ENCODE results near the gene OR2T11.
A peak's percentile ranks its signal among the peaks of the same experiment; 100 is the strongest.
"Not testable (repeated sequence)": the region's sequence is repeated elsewhere in the genome, so short reads cannot be mapped to it uniquely, and the experiment has no call there.

Gene OR2T11

DNA sequence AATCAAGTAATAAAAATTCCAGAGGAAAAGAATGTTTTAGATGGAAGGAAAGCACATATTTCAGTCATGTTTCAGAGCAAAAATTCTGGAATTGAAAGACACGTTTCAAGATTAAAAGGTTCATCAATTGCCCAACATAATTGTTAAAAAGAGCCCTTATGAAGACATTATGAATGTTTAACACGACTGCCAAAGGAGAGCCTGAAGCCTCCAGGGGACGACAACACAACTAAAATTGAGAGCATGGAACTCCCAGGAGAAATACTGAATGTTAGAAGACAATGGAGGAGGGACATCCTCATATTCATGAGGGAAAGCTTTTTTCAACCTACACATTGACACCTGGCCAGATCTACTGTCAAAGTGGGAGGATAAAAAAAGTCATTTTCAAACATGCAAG is 16.0 kb downstream of the OR2T11 start:
- peak in 2 of 3 experiments; percentile 26 to 69 for DNase-seq

DNA sequence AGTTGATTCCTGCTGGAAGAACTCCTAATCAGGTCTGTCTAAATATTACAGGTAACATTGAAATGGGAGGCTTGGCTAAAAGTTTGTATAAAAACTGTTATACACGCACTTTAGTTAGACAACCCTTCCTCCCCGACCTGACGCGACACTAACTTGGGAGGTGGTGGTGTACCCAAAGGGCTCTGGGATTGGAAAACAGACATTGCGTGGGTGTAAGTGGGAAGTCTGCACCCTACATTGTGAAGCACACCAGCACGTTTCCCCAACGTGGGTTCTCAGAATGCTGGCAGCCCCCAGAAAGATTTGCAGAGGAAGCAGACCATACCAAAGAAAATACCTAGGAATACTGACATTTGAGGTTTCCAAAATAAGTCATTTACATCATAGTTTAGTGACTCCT is 16.8 kb downstream of the OR2T11 start:
- DNase-seq, result no peak

DNA sequence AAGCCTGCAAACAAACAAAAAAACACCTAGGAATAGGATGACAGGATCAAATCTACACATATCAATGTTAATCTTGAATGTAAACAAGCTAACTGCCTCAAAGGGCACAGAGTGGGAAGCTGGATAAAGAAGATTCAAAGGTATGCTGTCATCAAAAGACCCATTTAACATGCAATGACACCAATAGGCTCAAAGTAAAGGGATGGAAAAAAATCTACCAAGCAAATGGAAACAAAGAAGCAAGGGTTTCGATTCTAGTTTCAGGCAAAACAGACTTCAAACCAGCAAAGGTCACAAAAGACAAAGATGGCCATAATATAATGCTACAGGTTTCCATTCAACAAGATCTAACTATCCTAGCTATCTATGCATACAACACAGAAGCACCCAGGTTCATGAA is 21.1 kb downstream of the OR2T11 start:
- DNase-seq, result no peak

DNA sequence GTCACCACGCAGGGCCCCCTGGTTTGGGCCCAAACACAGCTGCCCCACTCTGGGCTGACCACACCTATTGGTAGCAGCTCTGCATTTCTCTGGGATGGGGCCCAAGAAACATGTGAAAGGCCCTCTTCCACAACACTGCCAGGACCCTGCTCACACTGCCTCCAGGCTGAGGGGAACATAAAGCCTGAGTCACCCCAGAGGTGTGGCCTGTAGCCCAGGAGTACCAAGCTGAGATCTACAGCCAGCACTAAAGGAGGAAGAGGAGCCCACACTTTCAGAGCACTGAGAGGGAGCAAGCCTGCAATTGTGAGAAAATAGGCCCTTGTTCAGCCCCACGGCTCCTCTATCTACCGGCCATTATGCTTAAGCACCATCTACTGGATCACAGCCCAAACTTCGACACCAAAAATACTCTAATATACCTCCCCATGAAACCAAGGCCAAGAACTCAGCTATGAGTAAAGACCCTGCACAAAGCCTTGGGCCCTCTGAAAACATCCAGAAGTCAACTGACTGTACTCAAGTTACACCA is 22.9 kb downstream of the OR2T11 start:
- DNase-seq, result no peak

DNA sequence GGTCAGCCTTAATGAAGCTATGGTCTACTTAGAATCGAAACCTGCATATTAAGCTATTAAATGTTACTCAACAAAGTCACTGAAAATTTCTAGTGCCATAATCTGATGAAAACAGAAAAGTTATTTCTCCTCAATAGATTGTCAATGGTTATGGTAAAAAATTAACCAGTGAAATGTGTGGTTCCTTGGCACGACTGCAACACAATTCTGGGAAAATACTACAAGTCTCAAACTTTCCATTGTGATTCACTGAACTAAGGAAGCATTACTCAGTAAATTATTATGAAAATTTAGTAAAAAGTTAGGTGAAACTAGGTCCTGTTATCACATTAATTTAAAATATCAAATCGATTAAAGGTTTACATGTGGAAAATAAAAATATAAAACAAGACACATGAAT is 24.6 kb downstream of the OR2T11 start:
- no peak for DNase-seq

DNA sequence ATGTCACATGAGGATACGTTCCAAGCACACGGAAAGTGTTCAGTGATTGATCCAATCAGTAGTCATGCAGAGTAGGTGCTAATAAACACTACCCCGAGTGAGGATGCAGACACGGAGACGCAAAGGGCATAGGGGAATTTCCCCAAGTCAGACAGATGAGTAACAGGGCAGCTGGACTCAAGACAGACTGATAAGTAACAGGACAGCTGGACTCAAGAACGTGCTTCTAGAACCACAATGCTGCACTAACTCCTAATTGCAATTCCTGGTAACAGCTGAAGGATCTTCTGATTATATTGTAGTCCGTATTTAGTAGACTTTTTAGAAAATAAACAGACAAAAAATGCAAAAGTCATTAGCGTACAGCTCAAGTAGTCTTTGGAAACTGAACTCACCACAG is 35.5 kb downstream of the OR2T11 start:
- no peak for DNase-seq

DNA sequence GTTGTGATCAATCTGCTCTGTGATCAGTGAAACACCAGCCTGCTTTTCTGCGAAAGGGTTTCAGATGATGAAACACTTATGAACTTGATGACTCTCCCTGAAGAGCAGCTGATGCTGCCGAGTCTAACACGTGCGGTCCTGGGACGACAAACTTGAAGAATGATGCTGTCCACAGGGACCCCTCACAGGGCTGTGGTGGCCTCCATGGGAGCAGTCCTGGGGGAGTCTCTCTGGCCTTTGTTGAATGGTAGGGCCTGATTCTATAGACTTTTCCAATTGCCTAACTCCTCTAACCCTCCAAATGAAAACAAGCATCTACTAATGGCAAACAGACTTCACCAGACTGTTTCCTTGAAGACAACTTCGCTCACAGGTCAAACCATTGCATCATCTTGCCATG is 37.3 kb downstream of the OR2T11 start, which contains the start of gene OR2T10:
Gene OR2T10 (minus strand): TSS at position 112 of the 400 bp plus-strand sequence. CDS start 3,932 bp downstream, outside the sequence.
- DNase-seq, result no peak

DNA sequence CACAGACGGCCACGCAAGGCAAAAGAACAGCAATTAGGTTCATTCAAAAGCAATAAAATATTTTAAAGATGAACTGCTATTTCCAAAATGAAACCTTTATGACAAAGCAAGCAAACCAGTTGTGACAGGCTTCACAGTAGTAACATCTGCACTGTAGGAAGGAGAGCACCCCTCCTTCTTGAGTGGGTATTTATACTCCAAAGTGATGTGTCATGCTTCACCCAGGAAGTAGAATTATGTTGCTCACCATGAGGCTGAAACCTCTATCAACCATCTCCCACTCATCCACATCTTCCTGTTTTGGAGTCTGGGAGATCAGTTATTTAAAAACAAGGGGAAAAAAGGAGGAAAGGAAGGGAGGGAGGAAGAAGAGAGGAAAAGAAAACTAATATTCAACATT is 38.3 kb downstream of the OR2T11 start:
- DNase-seq, result no peak

DNA sequence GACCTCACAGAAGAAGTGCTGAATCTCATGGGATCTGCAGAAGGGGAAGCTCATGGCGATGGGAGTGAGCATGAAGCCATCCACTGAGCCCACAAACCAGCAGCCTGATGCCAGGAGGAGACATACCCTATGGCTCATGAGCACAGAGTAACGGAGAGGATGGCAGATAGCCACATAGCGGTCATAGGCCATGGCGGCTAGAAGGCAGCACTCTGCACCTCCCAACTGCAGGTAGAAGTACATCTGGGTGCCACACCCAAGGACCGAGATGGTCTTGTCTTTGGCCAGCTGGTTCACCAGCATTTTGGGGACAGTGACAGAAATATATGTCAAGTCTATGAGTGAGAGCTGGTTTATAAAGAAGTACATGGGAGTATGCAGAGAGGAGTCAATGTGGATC is 41.7 kb downstream of the OR2T11 start:
- no peak for DNase-seq

DNA sequence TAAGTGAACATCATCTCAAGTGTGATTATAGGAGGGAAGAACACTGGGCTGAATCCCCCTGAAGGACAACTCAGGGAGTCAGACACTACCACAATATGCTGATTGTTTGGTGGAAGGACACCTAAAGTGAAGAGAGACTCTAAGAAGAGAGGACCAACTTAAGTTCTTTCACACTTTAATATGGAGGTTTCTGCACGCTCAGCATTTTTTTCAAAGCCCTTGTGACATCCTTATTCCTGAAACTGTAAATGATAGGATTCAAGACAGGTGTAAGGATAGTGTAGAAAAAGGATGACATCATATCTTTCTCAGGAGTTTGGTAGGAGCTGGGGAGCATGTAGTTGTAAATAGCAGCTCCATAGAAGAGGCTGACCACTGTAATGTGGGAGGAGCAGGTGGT is 42.2 kb downstream of the OR2T11 start:
- no peak for DNase-seq

DNA sequence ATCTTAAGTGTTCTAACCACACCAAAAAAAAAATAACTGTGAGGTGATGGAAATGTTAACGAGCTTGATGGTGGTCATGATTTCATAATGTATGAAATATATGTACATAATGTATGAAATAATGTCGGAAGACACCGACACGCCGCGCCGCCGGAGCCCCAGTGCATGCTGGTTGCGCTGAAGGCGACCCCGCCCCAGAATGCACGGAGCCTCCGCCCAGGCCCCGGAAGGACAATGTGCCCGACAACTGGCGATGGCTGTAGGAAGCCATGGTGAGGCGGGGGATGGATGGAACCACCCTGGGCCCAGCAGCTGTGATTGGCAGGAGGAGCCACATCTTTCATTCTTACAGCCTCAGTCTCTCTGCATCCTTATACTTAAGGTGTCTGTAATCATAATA is 44.8 kb downstream of the OR2T11 start:
- DNase-seq, result no peak

DNA sequence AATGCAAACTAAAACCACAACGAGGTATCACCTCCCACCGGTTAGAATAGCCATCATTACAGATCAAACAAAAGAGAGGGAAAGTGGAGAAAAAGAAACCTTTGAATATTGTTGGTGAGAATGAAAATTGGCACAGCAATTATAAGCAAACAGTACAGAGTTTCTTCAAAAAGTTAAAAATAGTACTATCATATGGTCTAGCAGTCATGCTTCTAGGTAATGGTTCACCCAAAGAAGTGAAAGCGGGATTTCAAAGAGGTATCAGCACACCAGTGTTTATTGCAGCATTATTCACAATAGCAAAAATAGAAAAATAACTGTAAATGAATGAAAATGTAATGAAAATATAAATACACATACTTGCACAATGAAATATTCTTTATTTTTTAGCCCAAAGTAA is 45.6 kb downstream of the OR2T11 start:
- DNase-seq, result no peak

DNA sequence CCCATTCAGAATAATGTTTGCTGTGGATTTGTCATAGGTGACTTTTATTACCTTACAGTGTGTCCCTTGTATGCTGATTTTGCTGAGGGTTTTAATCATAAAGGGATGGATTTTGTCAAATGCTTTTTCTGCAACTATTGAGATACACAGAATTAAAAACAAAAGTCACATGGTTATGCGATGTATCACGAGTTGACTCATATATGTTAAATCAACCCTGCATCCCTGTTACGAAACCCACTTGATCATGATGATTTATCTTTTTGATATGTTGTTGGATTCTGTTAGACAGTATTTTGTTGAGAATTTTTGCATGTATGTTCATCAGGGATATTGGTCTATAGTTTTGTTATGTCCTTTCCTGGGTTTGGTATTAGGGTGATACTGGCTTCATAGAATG is 49.6 kb downstream of the OR2T11 start:
- DNase-seq, result no peak

DNA sequence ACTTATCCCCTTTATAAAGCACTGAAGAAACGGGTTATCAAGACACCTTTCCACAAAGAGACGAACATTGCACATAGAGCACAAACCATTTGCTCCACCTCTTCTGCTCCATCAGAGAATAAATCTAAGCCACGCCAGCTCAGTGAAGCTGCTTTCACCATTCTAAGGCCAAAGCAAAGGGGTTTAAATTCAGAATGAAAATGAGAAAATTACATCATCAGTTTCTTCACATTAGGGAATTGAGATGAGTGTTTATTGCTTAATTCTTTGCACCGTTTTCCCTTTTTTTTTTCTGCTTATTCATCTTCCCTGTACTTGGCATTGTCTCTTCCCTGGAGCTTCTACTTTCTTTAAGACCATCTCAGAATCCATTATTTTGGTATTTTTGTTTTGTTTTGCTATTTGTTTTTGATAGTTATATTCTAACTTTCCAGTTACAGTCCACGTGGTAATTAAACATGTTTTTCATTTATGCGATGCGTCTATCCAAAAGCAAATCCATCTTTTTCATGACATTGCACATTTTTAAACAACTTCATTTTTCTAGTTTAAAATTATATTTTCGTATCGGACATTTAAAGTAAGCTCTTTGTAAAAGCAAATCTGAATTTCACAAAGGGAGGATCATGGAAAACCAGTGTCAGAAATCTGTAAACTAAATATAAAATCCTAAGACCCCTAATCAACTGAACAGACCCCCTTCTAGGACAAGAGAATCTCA is 58.5 kb downstream of the OR2T11 start:
- DNase-seq, result no peak

DNA sequence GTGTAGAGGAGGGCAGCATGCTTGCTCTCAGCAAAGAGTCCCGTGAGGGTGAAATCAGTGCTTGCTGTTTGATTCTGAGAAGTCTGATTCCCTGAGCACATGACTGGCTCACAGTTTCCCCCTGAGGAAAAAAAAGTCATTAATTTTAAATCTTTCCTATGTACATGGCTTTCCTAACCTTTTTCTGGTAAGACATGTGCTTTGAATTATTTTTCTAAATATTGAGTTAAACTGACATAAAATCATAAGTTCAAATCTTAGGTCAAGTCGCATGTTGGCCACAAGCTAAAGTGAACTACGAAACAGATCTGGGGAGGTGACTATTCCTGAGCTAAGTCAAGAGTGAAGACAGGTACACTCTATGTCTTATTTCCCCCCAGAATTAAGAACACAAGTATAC is 60.2 kb downstream of the OR2T11 start, which contains the start of gene OR2T34:
Gene OR2T34 (minus strand): TSS at position 101 of the 400 bp plus-strand sequence. CDS start 0 bp downstream, at position 101.
- not testable (repeated sequence) for DNase-seq

DNA sequence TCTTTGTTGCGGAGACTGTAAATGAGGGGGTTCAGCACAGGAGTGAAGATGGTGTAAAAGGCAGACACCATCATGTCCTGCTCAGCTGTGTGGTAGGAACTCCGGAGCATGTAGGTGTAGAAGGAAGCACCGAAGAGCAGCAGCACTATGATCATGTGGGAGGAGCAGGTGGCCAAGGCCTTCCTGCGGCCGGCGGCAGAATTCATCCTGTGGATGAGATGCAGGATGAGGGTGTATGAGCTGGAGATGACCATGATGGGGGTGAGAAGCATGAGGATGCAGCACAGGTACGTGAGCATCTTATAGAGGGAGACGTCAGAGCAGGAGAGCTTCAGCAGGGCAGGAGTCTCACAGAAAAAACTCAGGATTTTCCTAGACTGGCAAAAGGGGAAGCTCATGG is 61.0 kb downstream of the OR2T11 start:
- not testable (repeated sequence) for DNase-seq
